GM18520 (cell line): Measurements from ENCODE around the gene ALK.

Source experiments
- ATAC-seq: cut with Tn5 transposase; IDR thresholded peaks from one replicate; pipeline ENCODE4 v1.9.1; 2021; ENCODE audit not compliant: unreplicated experiment

ALK gene

GRCh38 chr2:29182920-29183319, 738.5 kb downstream of the ALK start:
- ATAC-seq = no peak

DNA sequence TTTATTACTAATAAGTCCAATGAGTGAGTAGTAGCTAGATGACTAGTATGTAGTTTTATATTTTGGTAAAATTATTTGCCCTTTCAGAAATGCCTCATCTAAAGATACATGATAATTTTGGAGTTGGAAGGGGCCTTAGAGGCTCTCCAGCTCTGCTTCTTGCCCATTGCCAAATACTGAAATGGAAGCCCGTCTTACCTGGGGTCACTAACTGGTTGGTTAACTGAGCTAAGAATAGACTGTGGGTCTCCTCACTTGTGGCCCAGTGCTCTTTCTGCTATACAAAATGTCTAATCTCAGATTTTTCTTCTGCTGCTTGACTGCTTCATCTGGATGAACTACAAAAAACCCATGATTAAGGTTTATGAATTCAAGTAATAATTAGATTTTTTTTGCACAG, 739.1 kb downstream of the ALK start:
- no peak for ATAC-seq

DNA sequence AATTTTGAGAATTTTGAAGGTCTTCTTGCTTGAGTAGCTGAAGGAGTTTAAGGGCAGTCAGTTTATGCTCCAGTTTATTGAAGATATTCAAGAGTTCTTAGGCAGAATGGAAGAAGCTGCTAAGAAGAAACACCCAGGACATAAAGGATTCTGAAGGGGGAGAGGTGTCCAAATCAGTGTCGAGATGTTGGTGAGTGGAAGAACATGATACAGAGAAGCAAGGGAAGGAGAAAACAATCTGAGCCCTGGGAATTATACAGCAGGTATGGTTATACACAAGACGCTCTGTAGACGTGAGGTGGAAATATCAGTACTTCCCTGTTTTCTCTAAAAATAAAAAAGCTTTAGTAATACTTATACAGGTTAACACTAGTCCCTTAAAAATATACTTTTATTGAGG, 746.0 kb downstream of the ALK start:
- no peak for ATAC-seq

- no peak for ATAC-seq
Measured at GRCh38 chr2:29174937-29175336, 746.4 kb downstream of the ALK start.

DNA sequence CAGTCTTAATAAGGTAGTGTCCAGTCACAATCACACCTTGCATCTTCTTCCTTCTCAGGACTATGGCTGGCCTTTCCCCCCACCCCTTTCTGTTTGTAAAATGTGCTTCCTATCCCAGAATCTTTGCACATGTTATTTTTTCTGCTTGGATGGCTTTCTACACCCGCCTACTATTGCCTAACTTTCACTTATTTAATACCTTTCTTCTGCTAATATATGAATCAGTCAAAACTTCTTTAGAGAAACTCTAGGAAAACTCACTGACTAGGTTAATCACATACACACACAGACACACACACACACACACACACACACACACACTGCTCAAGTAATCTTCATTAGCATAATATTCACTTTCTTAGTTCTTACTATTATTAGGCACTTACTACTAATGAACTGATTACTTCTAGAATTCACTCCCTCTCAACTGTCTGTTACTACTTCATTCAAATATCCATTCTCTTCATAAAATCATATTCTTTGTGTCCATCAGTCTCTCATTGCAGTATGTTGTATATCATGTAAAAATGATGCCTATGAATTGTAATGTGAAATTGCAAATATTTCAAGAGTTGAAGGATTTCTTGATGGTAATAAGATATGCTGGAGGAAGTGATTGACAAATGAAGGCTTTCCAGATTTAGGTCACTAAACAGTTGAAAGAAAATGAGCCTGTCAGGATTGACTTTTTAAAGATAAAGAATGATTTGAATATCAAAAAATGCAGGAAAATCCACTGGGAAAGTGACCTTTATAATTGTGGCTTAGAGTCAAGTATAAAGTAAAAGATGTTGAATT, 754.9 kb downstream of the ALK start:
- no peak for ATAC-seq

DNA sequence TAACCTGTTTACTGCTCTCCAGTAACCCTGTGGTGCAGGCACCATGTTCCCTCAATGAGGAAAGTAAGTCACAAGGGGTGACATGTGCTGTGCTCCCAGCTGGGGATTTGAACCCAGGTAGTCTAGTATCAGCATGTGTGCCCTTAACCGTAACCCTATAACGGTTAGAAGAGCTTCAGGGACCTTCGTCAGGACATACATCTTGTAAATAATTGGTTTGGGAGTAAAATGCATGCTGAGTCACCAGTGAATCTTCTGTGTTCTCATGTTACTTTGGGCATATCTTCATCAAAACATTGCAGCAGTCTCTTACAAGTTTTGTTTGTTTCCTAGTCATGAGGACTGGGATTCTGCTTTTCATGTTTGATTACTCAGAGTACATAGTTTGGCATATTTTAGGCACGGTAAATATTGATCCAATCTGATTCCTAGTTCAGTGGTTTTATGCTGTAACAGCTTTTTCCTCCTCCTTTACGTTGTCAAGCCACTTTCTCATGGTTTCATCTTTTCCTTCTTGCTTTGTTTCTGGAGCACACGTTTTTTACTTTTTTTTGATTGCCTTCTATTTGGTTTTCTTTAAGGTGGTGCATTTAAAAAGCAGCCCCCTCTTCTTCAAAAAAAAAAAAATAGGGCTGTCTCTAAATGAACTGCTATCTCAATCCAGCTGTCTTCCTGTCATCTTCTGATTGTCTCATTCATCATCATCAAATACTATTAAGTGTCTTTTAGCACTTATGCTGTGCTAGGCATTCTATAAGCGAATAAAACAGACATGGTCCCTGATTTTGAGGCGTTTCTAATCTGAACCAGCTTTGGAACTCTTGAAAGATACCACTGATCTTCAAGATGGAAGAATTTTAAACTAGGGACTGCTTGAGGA, 755.8 kb downstream of the ALK start:
- no peak for ATAC-seq

- no peak for ATAC-seq
Measured at GRCh38 chr2:29164091-29164846, 757.1 kb downstream of the ALK start.

DNA sequence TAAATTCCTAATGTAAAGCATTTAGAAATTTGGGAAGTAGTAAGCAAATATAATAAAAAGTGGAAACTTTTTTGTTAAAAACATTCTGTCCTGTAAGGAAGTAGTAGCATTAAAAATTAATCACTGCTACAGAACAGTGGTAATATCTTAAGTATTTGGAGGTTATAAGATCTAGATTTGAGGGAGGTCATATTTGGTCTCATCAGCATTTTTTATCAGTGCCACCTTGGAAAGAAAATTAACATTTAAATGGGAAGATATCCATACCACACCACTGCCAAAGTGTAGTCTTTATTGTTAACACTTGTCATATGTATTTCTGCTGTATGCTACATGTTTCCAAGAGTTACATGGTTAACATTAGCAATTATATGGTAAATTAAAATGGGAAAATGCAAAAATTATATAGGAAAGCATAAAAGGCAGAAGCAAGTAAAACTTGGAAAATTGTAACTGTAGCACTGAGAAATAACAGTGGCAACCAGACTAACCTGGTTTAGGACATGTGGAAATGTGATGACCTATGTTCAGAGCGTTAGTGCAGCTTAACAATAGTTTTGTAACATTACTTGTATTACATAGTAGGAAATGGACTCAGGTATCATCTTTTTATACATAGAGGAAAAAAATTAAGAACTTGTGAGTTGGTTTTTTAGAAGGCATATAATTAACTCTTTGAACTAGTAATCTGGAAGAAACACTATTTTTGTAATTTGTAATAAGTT, 759.0 kb downstream of the ALK start:
- no peak for ATAC-seq

GRCh38 chr2:29160184-29160583, 761.2 kb downstream of the ALK start:
- ATAC-seq = no peak

- ATAC-seq = no peak
Measured at GRCh38 chr2:29159125-29159524, 762.3 kb downstream of the ALK start.

GRCh38 chr2:29157131-29157530, 764.3 kb downstream of the ALK start:
- no peak for ATAC-seq

DNA sequence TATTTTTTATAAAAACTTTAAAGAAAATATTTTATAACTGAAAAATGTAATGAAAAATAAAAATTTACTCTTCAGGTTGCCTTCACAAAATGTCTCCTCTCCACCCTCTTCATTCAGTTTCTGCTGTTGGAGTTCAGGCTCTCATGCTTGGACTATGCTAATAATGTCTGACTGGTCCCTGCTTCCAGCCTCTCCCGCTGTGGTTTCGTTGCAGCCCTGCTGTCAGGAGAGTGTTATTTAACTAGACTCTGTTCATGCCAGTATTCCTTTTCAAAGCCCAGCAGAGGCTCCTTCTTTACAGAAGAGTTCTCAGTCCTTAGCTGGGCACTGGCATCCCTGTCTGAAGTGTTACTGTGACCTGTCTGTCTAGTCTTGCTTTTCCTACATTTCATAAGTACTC, 765.8 kb downstream of the ALK start:
- ATAC-seq = no peak

- no peak for ATAC-seq
Measured at GRCh38 chr2:29154610-29155009, 766.8 kb downstream of the ALK start.

GRCh38 chr2:29147963-29148362, 773.4 kb downstream of the ALK start:
- no peak for ATAC-seq

DNA sequence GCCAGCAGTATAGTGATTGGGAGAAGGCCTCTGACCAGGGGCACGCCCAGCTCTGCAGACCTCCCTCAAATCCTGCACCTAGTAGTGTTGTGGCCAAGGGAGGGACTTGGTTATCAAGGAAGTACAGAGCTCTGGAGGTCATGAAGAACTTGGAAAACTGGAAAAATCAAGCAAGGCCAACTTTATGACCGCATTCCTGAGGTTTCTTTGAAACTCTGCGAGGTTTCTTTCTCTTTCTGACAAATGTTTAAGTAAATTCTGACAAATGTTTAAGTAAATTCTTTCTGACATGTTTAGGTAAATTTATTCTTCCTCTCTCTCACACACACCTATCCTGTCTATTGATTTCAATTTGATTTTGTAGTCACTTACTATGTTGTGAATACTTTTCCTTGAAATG, 775.2 kb downstream of the ALK start:
- no peak for ATAC-seq

GRCh38 chr2:29143657-29144056, 777.7 kb downstream of the ALK start:
- no peak for ATAC-seq
